Neural progenitor cell (in vitro differentiated cells): ENCODE data around the gene IPCEF1. TPM values are rescaled to one million over a fixed set of nuclear protein-coding genes. Genes with fewer than 3 reads are reported as not detected.

ENCODE experiments used
- DNase-seq: peaks from one replicate; pipeline ENCODE4 v3.0.0-alpha.2; 2016; ENCODE audit warnings: low spot score
- H2AFZ ChIP-seq: fragments of 200-600 bp; sonication (generic); replicated peaks from 2 replicates; pipeline ENCODE4 v1.6.1; 2016; ENCODE audit warnings: antibody characterized with exemption
- H3F3A ChIP-seq: fragments of 200-600 bp; sonication (generic); 2 replicates; pipeline ENCODE4 v1.6.1; 2016; ENCODE audit warnings: antibody characterized with exemption, low read depth
- H3K27ac ChIP-seq: fragments of 200-600 bp; sonication (generic); 2 replicates; pipeline ENCODE4 v1.5.1; 2016; ENCODE audit warnings: mild to moderate bottlenecking
- H3K27me3 ChIP-seq: fragments of 200-600 bp; sonication (generic); 2 replicates; pipeline ENCODE4 v1.6.1; 2016; ENCODE audit warnings: mild to moderate bottlenecking, moderate library complexity
- H3K36me3 ChIP-seq: fragments of 200-600 bp; sonication (generic); 2 replicates; pipeline ENCODE4 v1.5.1; 2016
- H3K4me1 ChIP-seq: fragments of 200-600 bp; sonication (generic); 2 replicates; pipeline ENCODE4 v1.6.1; 2016; ENCODE audit warnings: mixed run types
- H3K4me2 ChIP-seq: fragments of 200-600 bp; sonication (generic); 2 replicates; pipeline ENCODE4 v1.6.1; 2016
- H3K4me3 ChIP-seq: fragments of 200-600 bp; sonication (generic); 2 replicates; pipeline ENCODE4 v1.5.1; 2016
- H3K79me2 ChIP-seq: fragments of 200-600 bp; sonication (generic); 2 replicates; pipeline ENCODE4 v1.6.1; 2016; ENCODE audit warnings: low read depth
- H3K9ac ChIP-seq: fragments of 200-600 bp; sonication (generic); 2 replicates; pipeline ENCODE4 v1.6.1; 2016
- H3K9me3 ChIP-seq: fragments of 200-600 bp; sonication (generic); 2 replicates; pipeline ENCODE4 v1.5.1; 2016; ENCODE audit warnings: low read depth
- H4K20me1 ChIP-seq: fragments of 200-600 bp; sonication (generic); 2 replicates; pipeline ENCODE4 v1.6.1; 2016; ENCODE audit warnings: low read depth
- H3K27ac Mint-ChIP-seq: 3 replicates; pipeline ENCODE4 v1.8.0; 2021; ENCODE audit warnings: mixed read lengths
- H3K27me3 Mint-ChIP-seq: 2 replicates; pipeline ENCODE4 v1.8.0; 2022; ENCODE audit warnings: low read depth, mild to moderate bottlenecking, inconsistent platforms, moderate library complexity, mixed read lengths; ENCODE audit not compliant: insufficient read depth
- H3K36me3 Mint-ChIP-seq: 3 replicates; pipeline ENCODE4 v1.8.0; 2021; ENCODE audit warnings: mixed read lengths
- H3K4me1 Mint-ChIP-seq: 3 replicates; pipeline ENCODE4 v1.8.0; 2021; ENCODE audit warnings: mixed read lengths
- H3K4me3 Mint-ChIP-seq: 3 replicates; pipeline ENCODE4 v1.8.0; 2021; ENCODE audit warnings: mild to moderate bottlenecking, moderate library complexity, mixed read lengths
- H3K9me3 Mint-ChIP-seq: 3 replicates; pipeline ENCODE4 v1.8.0; 2020; ENCODE audit warnings: mixed read lengths
- CTCF ChIP-seq: fragments of 200-600 bp; sonication (generic); IDR thresholded peaks from 2 replicates; pipeline ENCODE4 v1.5.1; 2017; ENCODE audit warnings: antibody characterized with exemption, mild to moderate bottlenecking
- EZH2 ChIP-seq: fragments of 200-600 bp; sonication (generic); IDR thresholded peaks from 2 replicates; pipeline ENCODE4 v1.6.1; 2017; ENCODE audit warnings: antibody characterized with exemption, mild to moderate bottlenecking, moderate library complexity
- EZH2phosphoT487 ChIP-seq: fragments of 200-600 bp; sonication (generic); IDR thresholded peaks from 2 replicates; pipeline ENCODE4 v1.6.1; 2017; ENCODE audit warnings: antibody characterized with exemption
- total RNA-seq: library from RNA; depleted of rRNA; stranded (reverse); fragments of >200 nt; gene quantifications from 2 replicates; pipeline ENCODE4 v1.2.3, GENCODE V29; 2015; ENCODE audit warnings: low replicate concordance

The IPCEF1 gene
- total RNA-seq, 1 donor from 2014 or later = 0.13 TPM

DNA sequence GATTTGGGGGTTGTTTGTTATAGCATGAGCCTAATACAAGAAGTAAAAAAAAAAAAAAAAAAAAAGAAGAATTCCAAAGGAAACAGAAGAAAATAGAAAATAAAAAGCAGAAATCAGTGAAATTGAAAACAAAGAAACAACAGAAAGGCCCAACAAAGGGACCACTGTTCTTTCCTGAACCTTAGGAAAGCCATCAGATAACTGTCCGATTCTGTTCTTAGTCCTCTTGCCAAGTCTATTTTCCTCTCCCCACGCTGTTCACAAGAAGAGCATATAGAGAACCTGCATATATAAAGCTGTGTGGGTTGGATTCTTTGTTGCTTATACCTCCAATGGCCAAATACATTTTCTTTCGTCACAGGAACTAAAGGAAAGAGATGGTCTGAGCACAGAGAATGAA, 38.0 kb upstream of the IPCEF1 start:
- H3K79me2 ChIP-seq = no peaks in the 10 kb centered on the region
- H3K27ac Mint-ChIP-seq = no peak overlapping the region

DNA sequence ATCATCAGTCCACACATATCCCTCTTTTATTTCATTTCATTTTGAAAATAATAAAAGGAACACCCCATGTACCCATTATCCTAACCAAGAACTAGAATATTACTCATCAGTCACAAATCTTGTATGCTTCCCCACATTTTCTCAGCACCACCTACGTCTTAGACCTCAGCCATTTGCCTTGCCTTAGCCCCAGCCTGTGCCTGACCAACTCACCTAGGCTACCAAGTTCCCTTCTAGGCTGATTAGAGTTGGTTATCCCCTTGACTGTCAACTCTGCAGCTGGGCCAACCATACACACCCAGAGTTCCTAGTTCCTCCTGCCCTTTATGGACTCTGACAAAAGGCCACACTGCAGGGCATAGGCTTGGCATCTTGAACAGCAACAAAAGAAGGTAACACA, 33.4 kb upstream of the IPCEF1 start:
- no peak overlapping the region for H2AFZ ChIP-seq
- H3K9ac ChIP-seq = no peak overlapping the region
- H3K4me1 Mint-ChIP-seq = no peaks in the 10 kb centered on the region

More for the DNA sequence above, 38.0 kb upstream of the IPCEF1 start:
- Mint-ChIP-seq H3K27me3 (no peaks in the 10 kb centered on the region), H3K36me3 (peaks cover 3% of the 10 kb centered on the region), H3K4me1 (peaks cover 3% of the 10 kb centered on the region), H3K9me3 (peaks cover under 1% of the 10 kb centered on the region), H3K4me3 (no peak overlapping the region)
- Histone ChIP-seq H4K20me1 (no peaks in the 10 kb centered on the region), H3K4me2 (no peak overlapping the region), H3K9ac (no peak overlapping the region), H3K36me3 (no peaks in the 10 kb centered on the region), H3K4me3 (no peak overlapping the region), H3F3A (no peaks in the 10 kb centered on the region), H3K27me3 (no peaks in the 10 kb centered on the region), H3K27ac (no peak overlapping the region), H2AFZ (no peak overlapping the region), H3K9me3 (no peaks in the 10 kb centered on the region), H3K4me1 (no peaks in the 10 kb centered on the region)
- TF ChIP-seq CTCF (no peak), EZH2phosphoT487 (no peak), EZH2 (no peak)
- DNase-seq = no peak

DNA sequence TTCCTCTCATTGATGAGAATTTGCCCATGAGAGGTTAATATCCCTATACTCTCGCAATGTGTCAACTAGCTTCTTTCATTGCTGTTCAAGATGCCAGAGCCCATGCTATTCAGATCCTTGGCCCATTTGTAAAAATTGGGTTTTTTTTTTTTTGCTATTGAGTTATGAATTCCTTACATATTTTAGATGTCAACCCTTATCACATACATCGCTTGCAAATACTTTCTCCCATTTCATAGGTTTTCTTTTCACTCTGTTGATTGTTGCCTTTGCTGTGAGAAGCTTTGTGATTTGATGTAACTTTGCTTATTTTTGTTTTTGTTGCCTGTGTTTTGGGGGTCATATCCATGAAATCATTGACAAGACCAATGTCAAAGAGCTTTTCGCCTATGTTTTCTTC, 32.2 kb upstream of the IPCEF1 start:
- peaks cover 9% of the 10 kb centered on the region for H3K9me3 Mint-ChIP-seq
- no peaks in the 10 kb centered on the region for H3K4me1 Mint-ChIP-seq
- no peak overlapping the region for H3K27ac ChIP-seq
- H3K4me1 ChIP-seq = no peaks in the 10 kb centered on the region
- DNase-seq = no peak
- H3K27ac Mint-ChIP-seq = no peak overlapping the region
- H3F3A ChIP-seq = no peaks in the 10 kb centered on the region
- no peak overlapping the region for H3K9ac ChIP-seq
- H3K4me2 ChIP-seq = no peak overlapping the region
- TF ChIP-seq CTCF = no peak
- no peak for TF ChIP-seq EZH2phosphoT487
- TF ChIP-seq EZH2 = no peak
- no peak overlapping the region for H3K4me3 Mint-ChIP-seq
- no peaks in the 10 kb centered on the region for H3K9me3 ChIP-seq
- H3K27me3 ChIP-seq = no peaks in the 10 kb centered on the region
- H2AFZ ChIP-seq = no peak overlapping the region
- H3K27me3 Mint-ChIP-seq = peaks cover 4% of the 10 kb centered on the region
- H4K20me1 ChIP-seq = no peaks in the 10 kb centered on the region
- no peak overlapping the region for H3K4me3 ChIP-seq
- no peaks in the 10 kb centered on the region for H3K36me3 Mint-ChIP-seq
- H3K79me2 ChIP-seq = no peaks in the 10 kb centered on the region
- no peaks in the 10 kb centered on the region for H3K36me3 ChIP-seq

More for the DNA sequence above, 33.4 kb upstream of the IPCEF1 start:
- Histone ChIP-seq H3K27ac (no peak overlapping the region), H3K4me2 (no peak overlapping the region), H3K79me2 (no peaks in the 10 kb centered on the region), H3K36me3 (no peaks in the 10 kb centered on the region), H3K4me1 (no peaks in the 10 kb centered on the region), H4K20me1 (no peaks in the 10 kb centered on the region), H3K9me3 (no peaks in the 10 kb centered on the region), H3F3A (no peaks in the 10 kb centered on the region), H3K4me3 (no peak overlapping the region), H3K27me3 (no peaks in the 10 kb centered on the region)
- no peak for DNase-seq
- Mint-ChIP-seq H3K27me3 (peaks cover 4% of the 10 kb centered on the region), H3K4me3 (no peak overlapping the region), H3K9me3 (peaks cover 9% of the 10 kb centered on the region), H3K36me3 (no peaks in the 10 kb centered on the region), H3K27ac (no peak overlapping the region)
- TF ChIP-seq CTCF (no peak), EZH2 (no peak), EZH2phosphoT487 (no peak)
